NCI-H446 (cell line): Measurements from ENCODE around the gene SIRPB1.
A peak's percentile ranks its signal among the peaks of the same experiment; 100 is the strongest.
"Not testable (repeated sequence)": the region's sequence is repeated elsewhere in the genome, so short reads cannot be mapped to it uniquely, and the experiment has no call there.

Experiments used
- DNase-seq, 2 experiments: peaks; one replicate each; lab custom pipeline; 2025; lab: John Stamatoyannopoulos, UW

The SIRPB1 gene

GRCh38 chr20:1619861-1620444, at the start of gene SIRPB1:
TSS of gene SIRPB1 (minus strand) at chr20:1620009. CDS start at chr20:1619944, 65 bp downstream.
- no peak for DNase-seq

- DNase-seq = peak in 1 of 2 experiments; percentile 12
Observed at GRCh38 chr20:1669304-1669703, 49.5 kb upstream of the SIRPB1 start.

GRCh38 chr20:1667502-1668085, 47.8 kb upstream of the SIRPB1 start:
- DNase-seq = no peak

- no peak for DNase-seq
Observed at GRCh38 chr20:1666802-1667201, 47.0 kb upstream of the SIRPB1 start.

GRCh38 chr20:1665345-1665744, 45.5 kb upstream of the SIRPB1 start:
- DNase-seq = no peak

GRCh38 chr20:1664911-1665310, 45.1 kb upstream of the SIRPB1 start:
- DNase-seq = no peak

GRCh38 chr20:1663917-1664316, 44.1 kb upstream of the SIRPB1 start:
- DNase-seq = no peak

- DNase-seq = no peak
Observed at GRCh38 chr20:1661542-1662299, 41.9 kb upstream of the SIRPB1 start.

GRCh38 chr20:1660246-1660645, 40.4 kb upstream of the SIRPB1 start:
- no peak for DNase-seq

- DNase-seq = no peak
Observed at GRCh38 chr20:1657556-1658334, 37.9 kb upstream of the SIRPB1 start, which contains the start of gene SIRPG. TSS of gene SIRPG (minus strand) at chr20:1657779. CDS start at chr20:1657714, 65 bp downstream.

GRCh38 chr20:1656844-1657243, 37.0 kb upstream of the SIRPB1 start:
- DNase-seq = no peak

- no peak for DNase-seq
Observed at GRCh38 chr20:1654996-1655395, 35.2 kb upstream of the SIRPB1 start.

- no peak for DNase-seq
Observed at GRCh38 chr20:1652960-1653359, 33.2 kb upstream of the SIRPB1 start.

- DNase-seq = no peak
Observed at GRCh38 chr20:1652104-1652503, 32.3 kb upstream of the SIRPB1 start.

GRCh38 chr20:1651268-1652058, 31.7 kb upstream of the SIRPB1 start:
- peak in 1 of 2 experiments; percentile 30 for DNase-seq

GRCh38 chr20:1648101-1648500, 28.3 kb upstream of the SIRPB1 start:
- DNase-seq = no peak

GRCh38 chr20:1646975-1647431, 27.2 kb upstream of the SIRPB1 start:
- DNase-seq = no peak

GRCh38 chr20:1644101-1644962, 24.5 kb upstream of the SIRPB1 start:
- DNase-seq = no peak

GRCh38 chr20:1638643-1639042, 18.8 kb upstream of the SIRPB1 start:
- not testable (repeated sequence) for DNase-seq

GRCh38 chr20:1637755-1638154, 17.9 kb upstream of the SIRPB1 start:
- DNase-seq = no peak
